Effector CD4-positive, alpha-beta T cell (primary cell): Measurements from ENCODE around the gene IZUMO1R.
"Not testable (repeated sequence)": the region's sequence is repeated elsewhere in the genome, so short reads cannot be mapped to it uniquely, and the experiment has no call there.

Experiments
- DNase-seq: peaks from one replicate; pipeline ENCODE4 v3.0.0-alpha.2; 2020

The IZUMO1R gene

GRCh38 chr11:94326947-94327346 is 22.6 kb downstream of the IZUMO1R start:
- DNase-seq = no peak

DNA sequence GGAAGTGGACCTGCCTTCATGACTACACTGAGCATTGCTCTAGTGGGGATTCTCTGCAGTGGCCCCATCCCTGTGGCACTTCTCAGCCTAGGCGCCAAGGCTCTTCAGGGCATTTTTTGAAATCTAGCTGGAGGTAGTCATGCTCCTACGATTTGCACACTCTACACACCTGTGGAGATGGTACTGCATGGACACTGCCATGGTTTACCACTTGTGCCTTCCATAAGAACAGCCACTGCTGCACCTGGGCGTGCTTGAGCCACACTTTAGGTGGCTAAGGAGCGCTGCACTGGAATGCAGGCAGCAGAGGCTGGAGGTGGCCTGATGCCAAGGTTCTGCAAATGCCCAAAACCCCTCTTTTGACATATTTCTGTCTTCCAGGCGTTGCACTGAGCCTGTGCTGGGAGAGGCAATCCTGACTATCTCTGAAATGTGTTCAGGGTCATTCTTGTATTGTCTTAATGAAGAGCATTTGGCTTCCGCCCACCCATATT is 24.3 kb downstream of the IZUMO1R start:
- no peak for DNase-seq

GRCh38 chr11:94329501-94329900 is 25.1 kb downstream of the IZUMO1R start:
- no peak for DNase-seq

DNA sequence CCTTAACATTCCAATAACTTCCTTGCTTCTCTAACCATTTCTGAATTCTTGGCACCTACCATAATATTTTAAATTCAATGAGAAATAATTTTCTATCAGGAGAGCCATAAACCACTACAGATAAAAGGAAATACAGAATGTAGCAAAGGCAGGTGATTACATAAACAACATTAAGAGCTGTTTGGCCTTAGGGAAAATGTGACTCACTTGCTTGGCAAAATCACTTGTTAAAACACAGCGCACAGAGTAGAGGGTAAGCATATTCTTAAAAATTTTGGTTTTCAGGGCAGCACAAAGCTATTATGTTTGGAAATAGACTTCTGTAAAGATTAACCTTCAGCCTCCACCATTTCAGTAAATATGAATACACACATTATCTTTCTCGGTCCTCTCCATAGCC is 26.4 kb downstream of the IZUMO1R start:
- DNase-seq = no peak

GRCh38 chr11:94332814-94333213 is 28.4 kb downstream of the IZUMO1R start:
- DNase-seq = no peak

- no peak for DNase-seq
Observed at GRCh38 chr11:94336033-94336432, 31.7 kb downstream of the IZUMO1R start.

DNA sequence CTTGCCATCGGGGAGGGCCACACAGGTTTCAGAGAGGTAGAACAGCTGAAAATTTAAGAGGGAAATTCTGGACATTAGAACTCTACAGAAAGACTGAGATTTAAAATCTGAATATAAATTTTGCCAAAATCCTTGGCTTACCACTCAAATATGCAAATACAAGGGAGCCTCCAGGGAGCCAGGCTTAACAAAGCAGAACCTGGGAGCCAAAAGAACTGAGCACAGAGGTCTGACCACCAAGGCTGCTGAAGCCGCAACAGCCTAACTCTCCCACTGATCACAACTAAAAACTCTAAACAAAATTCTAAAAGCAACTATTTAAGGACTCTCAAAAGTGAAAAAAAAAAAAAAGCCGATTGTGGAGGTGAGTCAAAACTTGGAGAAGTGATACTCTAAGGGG is 34.3 kb downstream of the IZUMO1R start:
- DNase-seq = no peak

GRCh38 chr11:94342250-94342649 is 37.9 kb downstream of the IZUMO1R start:
- DNase-seq = no peak

GRCh38 chr11:94343495-94343894 is 39.1 kb downstream of the IZUMO1R start:
- DNase-seq = no peak

DNA sequence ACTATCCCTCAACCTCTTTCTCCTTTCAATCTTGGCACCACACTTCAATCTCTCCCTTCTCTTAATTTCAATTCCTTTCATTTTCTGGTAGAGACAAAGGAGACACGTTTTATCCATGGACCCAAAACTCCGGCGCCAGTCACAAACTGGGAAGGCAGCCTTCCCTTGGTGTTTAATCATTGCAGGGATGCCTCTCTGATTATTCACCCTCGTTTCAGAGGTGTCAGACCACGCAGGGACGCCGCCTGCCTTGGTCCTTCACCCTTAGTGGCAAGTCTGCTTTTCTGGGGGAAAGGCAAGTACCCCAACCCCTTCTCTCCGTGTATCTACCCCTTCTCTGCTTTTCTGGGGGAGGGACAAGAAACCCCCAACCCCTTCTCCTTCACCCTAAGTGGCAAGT is 41.9 kb downstream of the IZUMO1R start:
- not testable (repeated sequence) for DNase-seq

GRCh38 chr11:94350850-94351563 is 46.6 kb downstream of the IZUMO1R start:
- not testable (repeated sequence) for DNase-seq
